HCEC 1CT (cell line): Measurements from ENCODE around the gene SIRT5.

Experiments used
- DNase-seq: peaks from one replicate; pipeline ENCODE4 v3.0.0-alpha.2; 2017

The SIRT5 gene

GRCh38 chr6:13590574-13591153 is 16.3 kb downstream of the SIRT5 start:
- no peak for DNase-seq

DNA sequence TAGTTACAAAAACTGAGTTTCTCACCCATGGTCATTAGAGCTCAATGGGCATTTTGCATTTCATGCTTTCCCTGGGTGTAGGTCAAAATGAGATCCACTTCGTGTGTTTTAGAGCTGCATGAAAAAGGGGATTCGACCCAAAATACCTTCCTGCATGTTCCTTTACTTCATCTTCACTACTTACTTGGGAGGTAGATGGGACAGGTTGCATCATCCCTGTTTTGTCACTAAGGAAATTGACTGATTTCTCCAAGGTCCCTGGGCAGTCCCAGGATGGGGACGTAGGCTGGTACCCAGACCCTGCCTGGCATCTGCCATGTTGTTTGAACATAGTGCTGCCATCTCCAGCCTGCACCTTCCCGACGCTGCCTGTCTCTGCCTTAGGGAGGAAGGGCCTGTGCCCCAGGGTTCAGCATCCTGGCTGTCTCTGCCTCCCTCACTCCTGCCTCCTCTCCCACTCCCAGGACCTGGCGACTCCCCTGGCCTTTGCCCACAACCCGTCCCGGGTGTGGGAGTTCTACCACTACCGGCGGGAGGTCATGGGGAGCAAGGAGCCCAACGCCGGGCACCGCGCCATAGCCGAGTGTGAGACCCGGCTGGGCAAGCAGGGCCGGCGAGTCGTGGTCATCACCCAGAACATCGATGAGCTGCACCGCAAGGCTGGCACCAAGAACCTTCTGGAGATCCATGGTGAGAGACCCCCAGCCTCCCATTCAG is 17.0 kb downstream of the SIRT5 start:
- no peak for DNase-seq

- DNase-seq: no peak
Measured at GRCh38 chr6:13593103-13593502, 18.7 kb downstream of the SIRT5 start.

GRCh38 chr6:13593720-13594119 is 19.3 kb downstream of the SIRT5 start:
- no peak for DNase-seq

GRCh38 chr6:13597073-13597472 is 22.7 kb downstream of the SIRT5 start:
- no peak for DNase-seq

- no peak for DNase-seq
Measured at GRCh38 chr6:13600036-13600435, 25.6 kb downstream of the SIRT5 start.

DNA sequence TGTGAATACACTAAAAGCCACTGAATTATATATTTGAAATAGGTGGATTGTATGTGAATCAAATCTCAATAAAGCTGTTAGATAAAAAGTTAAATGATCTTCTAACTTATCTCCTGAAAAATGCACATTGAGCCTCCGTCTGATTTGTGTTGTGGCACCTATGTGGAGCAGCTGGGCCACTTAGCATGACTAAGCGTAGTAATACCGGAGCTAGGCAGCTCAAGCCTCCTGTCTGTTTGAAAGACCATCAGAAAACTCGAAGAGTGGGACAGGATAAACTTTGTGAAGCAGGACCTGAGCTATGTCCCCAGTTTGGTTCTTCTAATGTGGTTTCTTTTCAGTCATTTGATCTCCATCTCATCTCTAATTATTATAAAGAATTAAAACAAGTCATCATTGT is 29.7 kb downstream of the SIRT5 start:
- DNase-seq: no peak

DNA sequence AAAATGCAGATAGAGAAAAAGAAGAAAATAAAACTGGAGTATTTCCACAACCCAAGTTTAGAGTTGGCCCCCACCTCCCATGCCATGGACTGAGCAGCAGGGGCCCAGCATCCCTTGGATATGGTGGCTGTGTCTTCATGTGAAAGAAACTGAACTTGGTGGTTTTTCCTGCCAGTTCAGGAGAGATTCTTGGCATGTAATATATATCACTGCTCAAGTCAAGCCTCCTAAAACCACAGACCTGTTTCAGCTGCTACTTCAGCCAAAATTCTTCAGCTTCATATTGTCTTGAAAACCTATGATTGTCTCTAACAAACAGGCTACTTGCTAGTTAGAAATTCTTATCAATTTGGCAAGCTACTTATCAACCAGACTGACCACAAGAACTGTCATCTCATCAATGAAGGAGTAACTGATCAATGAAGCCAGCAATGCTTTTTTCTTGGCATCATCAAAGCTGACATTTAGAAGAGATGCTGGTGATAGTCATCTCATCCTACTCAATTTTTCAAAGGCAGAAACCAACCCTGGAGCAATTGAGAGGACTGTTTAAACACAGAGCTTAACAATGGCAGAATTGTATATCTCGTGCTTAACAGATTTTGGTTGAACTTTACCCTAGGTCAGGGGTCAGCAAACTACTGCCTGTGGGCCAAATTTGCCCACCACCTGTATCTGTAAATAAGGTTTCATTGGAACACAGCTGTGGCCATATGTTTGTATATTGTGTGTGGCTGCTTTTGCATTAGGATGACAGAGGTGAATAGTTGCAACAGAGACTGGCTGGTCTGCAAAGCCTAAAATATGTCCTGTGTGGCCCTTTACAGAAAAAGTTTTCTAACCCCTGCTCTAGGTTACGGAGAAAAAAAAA is 30.4 kb downstream of the SIRT5 start:
- DNase-seq: no peak

GRCh38 chr6:13605634-13606033 is 31.2 kb downstream of the SIRT5 start:
- DNase-seq: no peak

DNA sequence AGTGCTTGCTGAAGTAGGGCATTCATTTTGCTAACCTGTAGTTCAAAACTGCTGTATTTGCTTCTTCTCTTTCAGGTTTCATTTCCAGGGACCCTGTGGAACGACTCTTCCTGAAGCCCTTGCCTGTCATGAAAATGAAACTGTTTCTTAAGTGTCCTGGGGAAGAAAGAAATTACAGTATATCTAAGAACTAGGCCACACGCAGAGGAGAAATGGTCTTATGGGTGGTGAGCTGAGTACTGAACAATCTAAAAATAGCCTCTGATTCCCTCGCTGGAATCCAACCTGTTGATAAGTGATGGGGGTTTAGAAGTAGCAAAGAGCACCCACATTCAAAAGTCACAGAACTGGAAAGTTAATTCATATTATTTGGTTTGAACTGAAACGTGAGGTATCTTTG is 37.3 kb downstream of the SIRT5 start:
- DNase-seq: no peak

GRCh38 chr6:13613029-13613594 is 38.7 kb downstream of the SIRT5 start:
- DNase-seq: no peak

GRCh38 chr6:13614126-13614925 is 39.9 kb downstream of the SIRT5 start:
- DNase-seq: peak; percentile 40

DNA sequence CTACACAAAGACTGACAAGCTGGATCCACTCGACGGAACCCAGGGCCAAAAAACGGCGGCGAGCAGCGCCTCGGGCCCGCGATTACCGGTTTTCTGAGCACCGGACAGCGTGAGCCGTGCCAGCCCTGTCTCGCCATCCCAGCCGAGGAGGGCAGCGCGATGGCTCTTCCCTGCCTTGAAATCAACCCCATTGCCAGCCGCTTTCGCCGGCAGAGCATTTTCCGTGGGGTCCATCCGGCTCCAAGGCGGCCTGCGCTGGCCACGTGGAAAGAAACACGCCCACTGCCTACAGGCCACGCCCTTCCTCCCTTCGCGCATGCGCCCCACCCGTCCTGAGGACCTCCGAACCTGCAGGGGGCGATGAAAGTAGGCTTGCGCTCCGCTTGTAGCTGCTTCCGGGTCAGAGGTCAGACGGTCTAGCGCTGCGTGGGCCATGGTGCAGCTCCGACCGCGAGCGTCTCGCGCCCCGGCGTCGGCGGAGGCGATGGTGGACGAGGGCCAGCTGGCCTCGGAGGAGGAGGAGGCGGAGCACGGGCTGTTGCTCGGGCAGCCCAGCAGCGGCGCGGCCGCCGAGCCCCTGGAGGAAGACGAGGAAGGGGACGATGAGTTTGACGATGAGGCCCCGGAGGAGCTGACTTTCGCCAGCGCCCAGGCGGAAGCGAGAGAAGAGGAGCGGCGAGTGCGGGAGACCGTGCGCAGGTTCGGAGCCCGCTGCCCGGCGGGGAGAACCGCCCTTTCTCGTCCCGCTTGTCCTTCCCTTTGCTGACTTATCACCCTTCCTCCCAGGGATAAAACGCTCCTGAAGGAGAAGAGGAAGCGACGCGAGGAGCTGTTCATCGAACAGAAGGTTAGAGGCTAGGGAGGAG is 40.8 kb downstream of the SIRT5 start, which contains the start of gene NOL7:
Gene NOL7, plus strand, starts transcription at position 410 of the 866 bp plus-strand sequence. Its CDS starts 24 bp downstream, at position 434.
- DNase-seq: peak; percentile 98

DNA sequence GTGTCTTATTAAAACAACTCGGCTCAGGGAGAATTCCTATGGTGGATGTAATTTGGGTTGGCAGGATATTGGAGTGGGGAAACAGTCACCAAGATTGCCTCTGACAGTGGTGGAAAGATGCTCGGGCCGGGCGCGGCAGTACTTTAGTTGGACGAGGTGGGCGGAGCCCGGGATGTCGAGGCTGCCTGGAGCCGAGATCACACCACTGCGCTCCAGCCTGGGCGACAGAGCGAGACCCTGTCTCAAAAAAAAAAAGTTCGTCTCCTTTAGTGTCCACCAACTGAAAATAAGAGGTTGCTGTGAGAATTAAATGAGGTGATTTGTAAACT is 41.4 kb downstream of the SIRT5 start:
- DNase-seq: peak; percentile 42

- no peak for DNase-seq
Measured at GRCh38 chr6:13617066-13617465, 42.7 kb downstream of the SIRT5 start.

- DNase-seq: peak; percentile 47
Measured at GRCh38 chr6:13624871-13625288, 50.5 kb downstream of the SIRT5 start.

DNA sequence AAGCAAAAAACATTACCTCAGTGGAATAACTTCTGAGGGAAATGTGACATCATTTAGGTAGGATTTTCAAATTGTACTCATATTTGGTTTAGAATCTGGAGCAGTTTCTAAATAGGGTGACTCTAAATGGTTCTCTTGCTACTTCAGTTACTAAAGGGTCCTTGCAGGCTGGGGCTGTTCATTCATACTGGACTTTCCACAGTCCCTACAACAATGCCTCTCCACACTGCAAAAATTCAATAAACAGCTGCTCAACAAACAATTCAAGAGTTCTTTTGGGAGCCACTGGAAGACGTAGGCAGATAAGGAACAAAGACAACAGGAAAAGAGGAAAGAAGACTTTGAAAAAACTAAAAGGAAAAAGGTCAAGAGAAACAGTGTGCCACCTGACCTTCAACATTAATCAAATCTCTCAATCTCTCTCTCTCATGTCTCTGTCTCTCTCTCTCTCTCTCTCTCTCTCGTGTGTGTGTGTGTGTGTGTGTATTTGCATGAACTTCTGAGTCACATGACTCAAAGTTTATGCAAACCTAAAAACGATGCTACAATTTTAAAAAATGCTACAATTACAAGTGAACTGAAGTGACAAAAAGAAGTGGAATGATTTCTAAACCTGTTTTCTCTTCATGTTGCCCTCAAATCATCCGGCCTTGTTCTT is 55.2 kb downstream of the SIRT5 start:
- DNase-seq: no peak

- DNase-seq: no peak
Measured at GRCh38 chr6:13630499-13630898, 56.1 kb downstream of the SIRT5 start.

GRCh38 chr6:13633343-13633742 is 58.9 kb downstream of the SIRT5 start:
- no peak for DNase-seq

- no peak for DNase-seq
Measured at GRCh38 chr6:13635948-13636658, 61.7 kb downstream of the SIRT5 start.
